ENCODE measurements around the gene CCSER1. TPM values are rescaled to one million over a fixed set of nuclear protein-coding genes. Genes with fewer than 3 reads are reported as not detected.

CCSER1 gene
- polyA plus RNA-seq, 3 donors from 2014 or later = 0.13 to 0.99 (median 0.90) TPM

- no peaks in the 10 kb centered on the region for H3K36me3 Mint-ChIP-seq
- H3K27me3 Mint-ChIP-seq (ENCODE audit: low read depth in 3 of 3) = no peaks in the 10 kb centered on the region
- H3K4me3 Mint-ChIP-seq = no peak overlapping the region
- no peaks in the 10 kb centered on the region for H3K4me1 Mint-ChIP-seq
- no peak for DNase-seq
- H3K27ac Mint-ChIP-seq = no peak overlapping the region
- H3K9me3 Mint-ChIP-seq = peaks cover 0 to 26% (median 16%) of the 10 kb centered on the region in 6 donors
These were observed 868.8 kb downstream of the CCSER1 start for GRCh38 chr4:90995996-90996395.

GRCh38 chr4:90996813-90997212 lies 869.6 kb downstream of the CCSER1 start:
- Mint-ChIP-seq H3K36me3 (no peaks in the 10 kb centered on the region), H3K4me1 (no peaks in the 10 kb centered on the region), H3K27ac (no peak overlapping the region), H3K9me3 (peaks cover 2 to 26% (median 19%) of the 10 kb centered on the region in 6 donors), H3K4me3 (no peak overlapping the region), H3K27me3 (ENCODE audit: low read depth in 3 of 3) (no peaks in the 10 kb centered on the region)
- DNase-seq = no peak

GRCh38 chr4:91015861-91016260 lies 888.7 kb downstream of the CCSER1 start:
- Mint-ChIP-seq H3K27ac (no peak overlapping the region), H3K4me1 (no peaks in the 10 kb centered on the region), H3K36me3 (no peaks in the 10 kb centered on the region), H3K9me3 (peaks cover 6 to 24% (median 15%) of the 10 kb centered on the region in 6 donors), H3K27me3 (ENCODE audit: low read depth in 3 of 3) (peaks cover 0 to 2% (median 0%) of the 10 kb centered on the region in 3 donors), H3K4me3 (no peak overlapping the region)
- DNase-seq = no peak

- Mint-ChIP-seq H3K27me3 (ENCODE audit: low read depth in 3 of 3) (no peaks in the 10 kb centered on the region), H3K9me3 (peaks cover 4 to 19% (median 11%) of the 10 kb centered on the region in 6 donors), H3K27ac (no peak overlapping the region), H3K4me3 (no peak overlapping the region), H3K4me1 (no peaks in the 10 kb centered on the region), H3K36me3 (no peaks in the 10 kb centered on the region)
- no peak for DNase-seq
These were observed 892.3 kb downstream of the CCSER1 start for GRCh38 chr4:91019513-91019912.

GRCh38 chr4:91025241-91026148 lies 898.3 kb downstream of the CCSER1 start:
- H3K9me3 Mint-ChIP-seq = peaks cover 3 to 5% (median 4%) of the 10 kb centered on the region in 6 donors
- DNase-seq = no peak
- no peaks in the 10 kb centered on the region for H3K36me3 Mint-ChIP-seq
- H3K4me1 Mint-ChIP-seq = no peaks in the 10 kb centered on the region
- H3K4me3 Mint-ChIP-seq = no peak overlapping the region
- no peaks in the 10 kb centered on the region for H3K27me3 Mint-ChIP-seq (ENCODE audit: low read depth in 3 of 3)
- H3K27ac Mint-ChIP-seq = no peak overlapping the region

- peaks cover 3 to 25% (median 5%) of the 10 kb centered on the region in 6 donors for H3K9me3 Mint-ChIP-seq
- H3K36me3 Mint-ChIP-seq = no peaks in the 10 kb centered on the region
- no peaks in the 10 kb centered on the region for H3K4me1 Mint-ChIP-seq
- no peaks in the 10 kb centered on the region for H3K27me3 Mint-ChIP-seq (ENCODE audit: low read depth in 3 of 3)
- no peak overlapping the region for H3K4me3 Mint-ChIP-seq
- no peak overlapping the region for H3K27ac Mint-ChIP-seq
- no peak for DNase-seq
These were observed 901.0 kb downstream of the CCSER1 start for GRCh38 chr4:91028228-91028627.

- no peaks in the 10 kb centered on the region for H3K4me1 Mint-ChIP-seq
- H3K4me3 Mint-ChIP-seq = no peak overlapping the region
- no peaks in the 10 kb centered on the region for H3K27me3 Mint-ChIP-seq (ENCODE audit: low read depth in 3 of 3)
- H3K9me3 Mint-ChIP-seq = peaks cover 0 to 31% (median 7%) of the 10 kb centered on the region in 6 donors
- no peak for DNase-seq
- no peak overlapping the region for H3K27ac Mint-ChIP-seq
- no peaks in the 10 kb centered on the region for H3K36me3 Mint-ChIP-seq
These were observed 904.6 kb downstream of the CCSER1 start for GRCh38 chr4:91031761-91032160.

- Mint-ChIP-seq H3K27me3 (ENCODE audit: low read depth in 3 of 3) (no peaks in the 10 kb centered on the region), H3K4me1 (no peaks in the 10 kb centered on the region)
These were observed 905.7 kb downstream of the CCSER1 start for GRCh38 chr4:91032725-91033445.

GRCh38 chr4:91035276-91035675 lies 908.1 kb downstream of the CCSER1 start:
- Mint-ChIP-seq H3K9me3 (peaks cover 0 to 40% (median 8%) of the 10 kb centered on the region in 6 donors), H3K4me1 (no peaks in the 10 kb centered on the region), H3K4me3 (no peak overlapping the region), H3K27me3 (ENCODE audit: low read depth in 3 of 3) (no peaks in the 10 kb centered on the region), H3K27ac (no peak overlapping the region), H3K36me3 (peaks cover 0 to 4% (median 0%) of the 10 kb centered on the region in 3 donors)
- no peak for DNase-seq

More at GRCh38 chr4:91032725-91033445, 905.7 kb downstream of the CCSER1 start:
- DNase-seq = no peak
- Mint-ChIP-seq H3K4me3 (no peak overlapping the region), H3K27ac (no peak overlapping the region), H3K36me3 (peaks cover 0 to 4% (median 0%) of the 10 kb centered on the region in 3 donors), H3K9me3 (peaks cover 0 to 40% (median 9%) of the 10 kb centered on the region in 6 donors)

- no peaks in the 10 kb centered on the region for H3K4me1 Mint-ChIP-seq
These were observed 910.8 kb downstream of the CCSER1 start for GRCh38 chr4:91037951-91038350.

GRCh38 chr4:91057871-91058270 lies 930.7 kb downstream of the CCSER1 start:
- Mint-ChIP-seq H3K4me1 (no peaks in the 10 kb centered on the region), H3K27ac (no peak overlapping the region), H3K9me3 (peaks cover 5 to 26% (median 11%) of the 10 kb centered on the region in 6 donors), H3K36me3 (no peaks in the 10 kb centered on the region), H3K27me3 (ENCODE audit: low read depth in 3 of 3) (no peaks in the 10 kb centered on the region), H3K4me3 (no peak overlapping the region)
- no peak for DNase-seq

More at GRCh38 chr4:91037951-91038350, 910.8 kb downstream of the CCSER1 start:
- Mint-ChIP-seq H3K4me3 (no peak overlapping the region), H3K27me3 (ENCODE audit: low read depth in 3 of 3) (peaks cover 0 to 2% (median 0%) of the 10 kb centered on the region in 3 donors), H3K27ac (no peak overlapping the region), H3K9me3 (peaks cover 0 to 33% (median 10%) of the 10 kb centered on the region in 6 donors), H3K36me3 (peaks cover 0 to 4% (median 0%) of the 10 kb centered on the region in 3 donors)
- DNase-seq = no peak

GRCh38 chr4:91058345-91058744 lies 931.2 kb downstream of the CCSER1 start:
- Mint-ChIP-seq H3K27me3 (ENCODE audit: low read depth in 3 of 3) (no peaks in the 10 kb centered on the region), H3K9me3 (peaks cover 5 to 27% (median 11%) of the 10 kb centered on the region in 6 donors)

GRCh38 chr4:91064157-91064853 lies 937.1 kb downstream of the CCSER1 start:
- Mint-ChIP-seq H3K4me1 (no peaks in the 10 kb centered on the region), H3K27me3 (ENCODE audit: low read depth in 3 of 3) (no peaks in the 10 kb centered on the region), H3K36me3 (no peaks in the 10 kb centered on the region), H3K9me3 (peaks cover 0 to 14% (median 5%) of the 10 kb centered on the region in 6 donors), H3K4me3 (no peak overlapping the region), H3K27ac (no peak overlapping the region)
- no peak for DNase-seq

More at GRCh38 chr4:91058345-91058744, 931.2 kb downstream of the CCSER1 start:
- no peak for DNase-seq
- H3K36me3 Mint-ChIP-seq = no peaks in the 10 kb centered on the region
- H3K4me1 Mint-ChIP-seq = no peaks in the 10 kb centered on the region
- no peak overlapping the region for H3K27ac Mint-ChIP-seq
- H3K4me3 Mint-ChIP-seq = no peak overlapping the region

All from immature natural killer cell (primary cell).